ENCODE results near the gene DLGAP1. TPM values are rescaled to one million over a fixed set of nuclear protein-coding genes. Genes with fewer than 3 reads are reported as not detected.

DLGAP1 gene
- polyA plus RNA-seq, 1 of the 3 experiments (the other 2 are of a cell fraction), result not detected

DNA sequence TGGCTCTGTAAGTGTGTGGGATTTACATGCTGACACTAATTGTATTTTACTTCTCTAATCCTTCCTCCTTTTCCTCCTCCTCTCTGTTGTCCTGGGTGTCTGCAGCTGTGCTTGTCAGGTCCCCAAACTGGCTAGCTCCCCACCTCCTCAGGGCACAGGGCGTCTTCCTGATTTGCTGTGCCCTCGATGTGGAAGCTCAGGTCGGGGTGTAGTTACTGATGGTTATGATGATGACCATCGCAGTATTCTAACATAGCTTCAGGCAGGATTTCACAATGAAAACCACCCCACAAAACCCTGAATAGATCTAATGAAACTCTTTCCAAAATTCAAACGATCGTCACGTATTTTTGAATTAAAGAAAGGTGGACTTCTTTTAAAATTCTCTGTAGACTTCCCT is 576.7 kb downstream of the DLGAP1 start:
- Histone ChIP-seq H4K20me1 (ENCODE audit: insufficient read depth) (no peaks in the 10 kb centered on the region), H3K79me2 (ENCODE audit: insufficient read depth) (no peaks in the 10 kb centered on the region), H3K27me3 (ENCODE audit: insufficient read depth) (peaks cover 31% of the 10 kb centered on the region; the same call in 1 of the 2 replicates), H3K27ac (ENCODE audit: low read depth in 2 of 2, low read length in 1 of 2) (no peak overlapping the region), H3K9me2 (no peaks in the 10 kb centered on the region), H3K4me2 (no peak overlapping the region), H3F3A (replicated peaks; ENCODE audit: insufficient read depth) (no peaks in the 10 kb centered on the region), H3K9me3 (no peaks in the 10 kb centered on the region), H3K9ac (no peak overlapping the region), H2AFZ (ENCODE audit: low read depth) (no peak overlapping the region), H3K4me1 (ENCODE audit: control insufficient read depth in 1 of 2, insufficient read depth in 2 of 2, low read depth in 1 of 2, low read length in 1 of 2) (no peaks in the 10 kb centered on the region; a peak in 1 of 4 replicates), H3K36me3 (replicated peaks in 1 of 2; ENCODE audit: control insufficient read depth in 1 of 2, insufficient read depth in 2 of 2, low read length in 1 of 2) (no peaks in the 10 kb centered on the region), H3K4me3 (ENCODE audit: low read depth in 2 of 2, low read length in 1 of 2) (no peak overlapping the region)
- TF ChIP-seq TCF12 (IDR thresholded peaks at IDR 0.05) (no peak), RCOR1 (IDR thresholded peaks at IDR 0.05; ENCODE audit: low read length) (no peak), ELF1 (IDR thresholded peaks at IDR 0.05) (no peak), GABPA (IDR thresholded peaks at IDR 0.05; ENCODE audit: low read depth) (no peak), REST (IDR thresholded peaks at IDR 0.05; ENCODE audit: low read depth, low read length) (no peak), SMC3 (IDR thresholded peaks at IDR 0.05; ENCODE audit: low read depth, low read length) (no peak), NFIC (IDR thresholded peaks at IDR 0.05; ENCODE audit: borderline replicate concordance) (no peak), MXI1 (IDR thresholded peaks at IDR 0.05; ENCODE audit: low read depth, low read length) (no peak), TAF1 (IDR thresholded peaks at IDR 0.05; ENCODE audit: borderline replicate concordance, low read depth, low read length) (no peak), ZBTB33 (IDR thresholded peaks at IDR 0.05; ENCODE audit: borderline replicate concordance, low read depth) (no peak)
- 25% methylated on average over 7 of the region's 7 CpGs for whole genome bisulfite sequencing (ENCODE audit: low lambda C conversion rate)
- no peak for DNase-seq
- ChIA-PET POLR2A (no interaction called here), CTCF (interaction anchor here (1.0 kb wide), 1 partner anchor 190 kb away, joined by 3 read pairs; no protein-coding TSS in a partner anchor)

DNA sequence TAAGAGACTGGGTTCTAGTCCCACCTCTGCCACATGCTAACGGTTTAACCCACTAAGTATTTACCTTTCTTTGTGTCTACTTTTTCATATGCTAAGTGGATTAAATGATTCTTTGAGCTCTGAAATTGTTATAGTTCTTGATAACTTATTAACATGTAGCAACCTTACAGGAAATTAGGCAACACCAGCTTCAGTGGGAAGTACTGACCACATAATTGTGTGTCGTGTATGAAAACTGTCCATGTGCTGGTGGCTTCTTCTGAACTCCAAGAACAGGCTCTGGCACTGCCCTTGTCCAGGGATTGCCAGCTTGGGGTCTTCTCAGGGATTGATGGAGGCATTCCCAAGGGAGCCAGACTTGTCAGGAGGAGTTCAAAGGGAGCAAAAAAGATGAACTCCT is 577.4 kb downstream of the DLGAP1 start:
- H3K36me3 ChIP-seq (replicated peaks in 1 of 2; ENCODE audit: control insufficient read depth in 1 of 2, insufficient read depth in 2 of 2, low read length in 1 of 2), result no peaks in the 10 kb centered on the region
- DNase-seq, result no peak
- POLR2A ChIA-PET, result no interaction called here
- H3K4me2 ChIP-seq, result no peak overlapping the region
- H3K4me3 ChIP-seq (ENCODE audit: low read depth in 2 of 2, low read length in 1 of 2), result no peak overlapping the region
- H3K79me2 ChIP-seq (ENCODE audit: insufficient read depth), result no peaks in the 10 kb centered on the region
- H4K20me1 ChIP-seq (ENCODE audit: insufficient read depth), result no peaks in the 10 kb centered on the region
- CTCF ChIA-PET, result interaction anchor here (1.0 kb wide), 1 partner anchor 191 kb away, joined by 3 read pairs; no protein-coding TSS in a partner anchor
- H3K27me3 ChIP-seq (ENCODE audit: insufficient read depth), result peaks cover 34% of the 10 kb centered on the region; the same call in 1 of the 2 replicates
- no peaks in the 10 kb centered on the region; a peak in 1 of 4 replicates for H3K4me1 ChIP-seq (ENCODE audit: control insufficient read depth in 1 of 2, insufficient read depth in 2 of 2, low read depth in 1 of 2, low read length in 1 of 2)
- no peak overlapping the region for H3K9ac ChIP-seq
- no peaks in the 10 kb centered on the region for H3K9me2 ChIP-seq
- no peaks in the 10 kb centered on the region for H3K9me3 ChIP-seq
- no peak overlapping the region for H3K27ac ChIP-seq (ENCODE audit: low read depth in 2 of 2, low read length in 1 of 2)
- no peak overlapping the region for H2AFZ ChIP-seq (ENCODE audit: low read depth)
- 5% methylated on average over 2 of the region's 2 CpGs for WGBS (ENCODE audit: low lambda C conversion rate)
- H3F3A ChIP-seq (replicated peaks; ENCODE audit: insufficient read depth), result no peaks in the 10 kb centered on the region
- TF ChIP-seq RXRA (IDR thresholded peaks at IDR 0.05; ENCODE audit: borderline replicate concordance, low read depth), result no peak
- no peak for TF ChIP-seq RFX5 (IDR thresholded peaks at IDR 0.05; ENCODE audit: low read length)
- no peak for TF ChIP-seq ELF1 (IDR thresholded peaks at IDR 0.05)
- TF ChIP-seq, protein P1, sequence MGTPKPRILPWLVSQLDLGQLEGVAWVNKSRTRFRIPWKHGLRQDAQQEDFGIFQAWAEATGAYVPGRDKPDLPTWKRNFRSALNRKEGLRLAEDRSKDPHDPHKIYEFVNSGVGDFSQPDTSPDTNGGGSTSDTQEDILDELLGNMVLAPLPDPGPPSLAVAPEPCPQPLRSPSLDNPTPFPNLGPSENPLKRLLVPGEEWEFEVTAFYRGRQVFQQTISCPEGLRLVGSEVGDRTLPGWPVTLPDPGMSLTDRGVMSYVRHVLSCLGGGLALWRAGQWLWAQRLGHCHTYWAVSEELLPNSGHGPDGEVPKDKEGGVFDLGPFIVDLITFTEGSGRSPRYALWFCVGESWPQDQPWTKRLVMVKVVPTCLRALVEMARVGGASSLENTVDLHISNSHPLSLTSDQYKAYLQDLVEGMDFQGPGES (IDR thresholded peaks at IDR 0.05; ENCODE audit: low read depth, low read length), result no peak
- TF ChIP-seq FOSL2 (IDR thresholded peaks at IDR 0.05; ENCODE audit: borderline replicate concordance, low read depth), result no peak
- TF ChIP-seq, protein P2, sequence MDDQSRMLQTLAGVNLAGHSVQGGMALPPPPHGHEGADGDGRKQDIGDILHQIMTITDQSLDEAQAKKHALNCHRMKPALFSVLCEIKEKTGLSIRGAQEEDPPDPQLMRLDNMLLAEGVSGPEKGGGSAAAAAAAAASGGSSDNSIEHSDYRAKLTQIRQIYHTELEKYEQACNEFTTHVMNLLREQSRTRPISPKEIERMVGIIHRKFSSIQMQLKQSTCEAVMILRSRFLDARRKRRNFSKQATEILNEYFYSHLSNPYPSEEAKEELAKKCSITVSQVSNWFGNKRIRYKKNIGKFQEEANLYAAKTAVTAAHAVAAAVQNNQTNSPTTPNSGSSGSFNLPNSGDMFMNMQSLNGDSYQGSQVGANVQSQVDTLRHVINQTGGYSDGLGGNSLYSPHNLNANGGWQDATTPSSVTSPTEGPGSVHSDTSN (IDR thresholded peaks at IDR 0.05), result no peak
- TF ChIP-seq YY1 (IDR thresholded peaks at IDR 0.05; ENCODE audit: low read depth), result no peak
